CD4-positive, CD25-positive, alpha-beta regulatory T cell (primary cell): ENCODE measurements around the gene ATF4. TPM values are rescaled to one million over a fixed set of nuclear protein-coding genes. Genes with fewer than 3 reads are reported as not detected.

Source experiments
- ATAC-seq, 2 donors: fragments of 150-1000 bp; cut with Tn5 transposase; one replicate each; pipeline ENCODE4 v1.10.0; 2021; ENCODE audit warnings: low read depth in 2 of 2, moderate number of reproducible peaks in 2 of 2, moderate library complexity in 1 of 2
- DNase-seq, 3 donors: peaks; one replicate each; pipeline versions ENCODE4 v3.0.0 to v3.0.0-alpha.2; 2012 to 2022; ENCODE audit warnings: mixed read lengths in 1 of 3
- H3K27ac ChIP-seq: one replicate; pipeline ENCODE4 v1.7.0; 2013; ENCODE audit warnings: mild to moderate bottlenecking, low read length; ENCODE audit not compliant: insufficient read depth, poor library complexity, severe bottlenecking
- H3K27me3 ChIP-seq: one replicate; pipeline ENCODE4 v1.7.0; 2013; ENCODE audit warnings: low read length; ENCODE audit not compliant: control insufficient read depth, insufficient read depth
- H3K36me3 ChIP-seq: one replicate; pipeline ENCODE4 v1.7.0; 2013; ENCODE audit warnings: mild to moderate bottlenecking, low read length, moderate library complexity; ENCODE audit not compliant: control insufficient read depth, insufficient read depth
- H3K4me1 ChIP-seq: 2 replicates; pipeline ENCODE4 v1.7.0; 2013; ENCODE audit warnings: mild to moderate bottlenecking, low read length; ENCODE audit not compliant: insufficient read depth, control insufficient read depth, poor library complexity, severe bottlenecking
- H3K4me3 ChIP-seq: one replicate; pipeline ENCODE4 v1.7.0; 2013; ENCODE audit warnings: low read depth, mild to moderate bottlenecking, low read length, moderate library complexity
- H3K9me3 ChIP-seq, 2 experiments: 1 replicate in 1 of 2; 2 replicates in 1 of 2; pipeline ENCODE4 v1.7.0; 2013; ENCODE audit warnings: low read length in 2 of 2, mild to moderate bottlenecking in 1 of 2, moderate library complexity in 1 of 2; ENCODE audit not compliant: control insufficient read depth in 2 of 2
- H3K27ac Mint-ChIP-seq, 3 donors: one replicate each; pipeline ENCODE4 v1.8.0; 2020 to 2022; ENCODE audit warnings: mild to moderate bottlenecking in 3 of 3, mixed read lengths in 3 of 3, moderate library complexity in 2 of 3
- H3K27me3 Mint-ChIP-seq: one replicate; pipeline ENCODE4 v1.8.0; 2022; ENCODE audit warnings: mild to moderate bottlenecking, mixed read lengths
- H3K36me3 Mint-ChIP-seq: one replicate; pipeline ENCODE4 v1.8.0; 2020; ENCODE audit warnings: mixed read lengths
- H3K4me1 Mint-ChIP-seq, 4 donors: one replicate each; pipeline ENCODE4 v1.8.0; 2020 to 2022; ENCODE audit warnings: mixed read lengths in 4 of 4, mild to moderate bottlenecking in 1 of 4
- H3K4me3 Mint-ChIP-seq, 4 donors: one replicate each; pipeline ENCODE4 v1.8.0; 2020 to 2022; ENCODE audit warnings: mild to moderate bottlenecking in 4 of 4, mixed read lengths in 4 of 4, moderate library complexity in 3 of 4
- H3K9me3 Mint-ChIP-seq, 7 donors: one replicate each; pipeline ENCODE4 v1.8.0; 2020 to 2022; ENCODE audit warnings: mixed read lengths in 7 of 7, mild to moderate bottlenecking in 3 of 7, moderate library complexity in 2 of 7
- polyA plus RNA-seq, 4 donors: library from polyadenylated mRNA; unstranded; fragments of 300-500 nt; fragmentation: Illumina TruSeq; gene quantifications; one replicate each; pipeline ENCODE4 v1.2.3, GENCODE V29; 2021
- total RNA-seq: library from RNA; stranded (reverse); gene quantifications from one replicate; pipeline ENCODE4 v1.2.3, GENCODE V29; 2022

The ATF4 gene
- total and polyA plus RNA-seq, 5 donors from 2014 or later = 58.2 to 246 (median 70.5) TPM

- Mint-ChIP-seq H3K4me3 (peak overlapping the region in 2 of 4 donors; percentile 68 to 78), H3K36me3 (no peaks in the 10 kb centered on the region), H3K9me3 (peaks cover 0 to 3% (median 0%) of the 10 kb centered on the region in 7 donors), H3K4me1 (peaks cover 0 to 29% (median 8%) of the 10 kb centered on the region in 4 donors), H3K27me3 (peaks cover 4% of the 10 kb centered on the region), H3K27ac (peak overlapping the region; percentile 84 to 98 (median 84))
- no peaks in the 10 kb centered on the region for H3K36me3 ChIP-seq
- H3K4me1 ChIP-seq = peaks cover 13% of the 10 kb centered on the region
- peak; percentile 79 to 86 for ATAC-seq
- peak overlapping the region; percentile 48 for H3K4me3 ChIP-seq
- no peaks in the 10 kb centered on the region for H3K9me3 ChIP-seq
- H3K27me3 ChIP-seq = no peaks in the 10 kb centered on the region
- H3K27ac ChIP-seq = no peak overlapping the region
- peak in 2 of 3 donors; percentile 49 to 73 for DNase-seq
These were observed 47.0 kb downstream of the ATF4 start for GRCh38 chr22:39567135-39567946.

GRCh38 chr22:39568278-39568981 lies 48.1 kb downstream of the ATF4 start:
- peak overlapping the region in 2 of 3 donors; percentile 84 for H3K27ac Mint-ChIP-seq

GRCh38 chr22:39569066-39569465 lies 48.7 kb downstream of the ATF4 start:
- H3K4me1 Mint-ChIP-seq = peaks cover 0 to 29% (median 8%) of the 10 kb centered on the region in 4 donors
- no peak for ATAC-seq
- no peak overlapping the region for H3K27ac ChIP-seq
- peaks cover 0 to 3% (median 0%) of the 10 kb centered on the region in 7 donors for H3K9me3 Mint-ChIP-seq
- H3K36me3 Mint-ChIP-seq = no peaks in the 10 kb centered on the region
- peaks cover 4% of the 10 kb centered on the region for H3K27me3 Mint-ChIP-seq
- DNase-seq = no peak
- no peaks in the 10 kb centered on the region for H3K36me3 ChIP-seq
- no peak overlapping the region for H3K4me3 ChIP-seq
- H3K27ac Mint-ChIP-seq = no peak overlapping the region
- no peaks in the 10 kb centered on the region for H3K27me3 ChIP-seq
- no peak overlapping the region for H3K4me3 Mint-ChIP-seq
- no peaks in the 10 kb centered on the region for H3K9me3 ChIP-seq
- H3K4me1 ChIP-seq = peaks cover 13% of the 10 kb centered on the region

More at GRCh38 chr22:39568278-39568981, 48.1 kb downstream of the ATF4 start:
- H3K27me3 Mint-ChIP-seq = peaks cover 4% of the 10 kb centered on the region
- ATAC-seq (no peak), DNase-seq (no peak)
- Histone ChIP-seq H3K36me3 (no peaks in the 10 kb centered on the region), H3K27me3 (no peaks in the 10 kb centered on the region), H3K4me1 (peaks cover 13% of the 10 kb centered on the region), H3K4me3 (no peak overlapping the region), H3K27ac (no peak overlapping the region), H3K9me3 (no peaks in the 10 kb centered on the region)
- H3K36me3 Mint-ChIP-seq = no peaks in the 10 kb centered on the region
- H3K4me3 Mint-ChIP-seq = no peak overlapping the region
- peaks cover 0 to 3% (median 0%) of the 10 kb centered on the region in 7 donors for H3K9me3 Mint-ChIP-seq
- peaks cover 0 to 29% (median 8%) of the 10 kb centered on the region in 4 donors for H3K4me1 Mint-ChIP-seq

DNA sequence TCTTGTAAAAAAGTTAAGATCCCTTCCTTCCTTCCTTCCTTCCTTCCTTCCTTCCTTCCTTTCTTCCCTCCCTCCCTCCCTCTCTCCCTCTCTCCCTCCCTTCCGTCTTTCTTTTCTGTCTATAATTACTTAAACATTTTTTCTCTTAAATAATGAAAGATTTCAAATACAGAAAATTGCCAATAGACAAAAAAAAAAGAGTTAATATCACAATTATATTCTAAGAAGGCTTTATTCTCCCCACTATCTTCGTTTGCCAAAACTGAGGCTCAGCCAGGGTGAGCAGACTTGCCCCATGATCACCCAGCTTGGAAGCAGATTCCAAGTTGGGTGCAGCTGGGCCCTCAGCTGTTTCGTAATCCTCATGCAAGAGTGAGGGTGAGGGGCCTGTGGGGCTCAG lies 49.9 kb downstream of the ATF4 start:
- no peak overlapping the region for H3K4me3 Mint-ChIP-seq
- H3K27ac Mint-ChIP-seq = no peak overlapping the region
- no peak for ATAC-seq
- no peak for DNase-seq
- peaks cover 4% of the 10 kb centered on the region for H3K27me3 Mint-ChIP-seq
- H3K9me3 Mint-ChIP-seq = peaks cover 0 to 3% (median 0%) of the 10 kb centered on the region in 7 donors
- H3K4me3 ChIP-seq = no peak overlapping the region
- no peak overlapping the region for H3K27ac ChIP-seq
- peaks cover 13% of the 10 kb centered on the region for H3K4me1 ChIP-seq
- no peaks in the 10 kb centered on the region for H3K9me3 ChIP-seq
- H3K36me3 ChIP-seq = no peaks in the 10 kb centered on the region
- H3K36me3 Mint-ChIP-seq = no peaks in the 10 kb centered on the region
- no peaks in the 10 kb centered on the region for H3K27me3 ChIP-seq
- peaks cover 0 to 29% (median 8%) of the 10 kb centered on the region in 4 donors for H3K4me1 Mint-ChIP-seq

DNA sequence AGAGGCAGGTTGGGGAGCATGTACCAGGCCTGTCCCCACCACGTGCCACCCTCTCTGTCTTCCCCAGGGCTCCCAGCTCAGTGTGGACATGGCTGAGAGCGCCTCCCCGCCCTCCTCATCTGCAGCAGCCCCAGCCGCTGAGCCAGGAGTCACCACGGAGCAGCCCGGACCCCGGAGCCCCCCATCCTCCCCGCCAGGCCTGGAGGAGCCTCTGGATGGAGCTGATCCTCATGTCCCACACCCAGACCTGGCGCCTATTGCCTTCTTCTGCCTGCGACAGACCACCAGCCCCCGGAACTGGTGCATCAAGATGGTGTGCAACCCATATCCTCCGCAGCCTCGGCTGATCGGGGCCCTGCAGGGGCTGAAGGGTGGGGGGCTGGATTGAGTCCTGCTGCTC lies 50.3 kb downstream of the ATF4 start, which contains the start of gene CACNA1I:
TSS of gene CACNA1I (plus strand) at position 89 of the 400 bp plus-strand sequence. CDS start at position 89, 0 bp downstream.
- DNase-seq = no peak
- Mint-ChIP-seq H3K27me3 (peaks cover 4% of the 10 kb centered on the region), H3K36me3 (no peaks in the 10 kb centered on the region), H3K4me1 (peaks cover 0 to 25% (median 8%) of the 10 kb centered on the region in 4 donors), H3K4me3 (no peak within 1 kb of the TSS), H3K27ac (peak within 1 kb of the TSS in 1 of 3 donors; percentile 55), H3K9me3 (peaks cover 0 to 3% (median 0%) of the 10 kb centered on the region in 7 donors)
- no peaks in the 10 kb centered on the region for H3K27me3 ChIP-seq
- H3K27ac ChIP-seq = no peak within 1 kb of the TSS
- no peaks in the 10 kb centered on the region for H3K36me3 ChIP-seq
- no peaks in the 10 kb centered on the region for H3K9me3 ChIP-seq
- no peak within 1 kb of the TSS for H3K4me3 ChIP-seq
- no peak for ATAC-seq
- H3K4me1 ChIP-seq = peaks cover 13% of the 10 kb centered on the region

DNA sequence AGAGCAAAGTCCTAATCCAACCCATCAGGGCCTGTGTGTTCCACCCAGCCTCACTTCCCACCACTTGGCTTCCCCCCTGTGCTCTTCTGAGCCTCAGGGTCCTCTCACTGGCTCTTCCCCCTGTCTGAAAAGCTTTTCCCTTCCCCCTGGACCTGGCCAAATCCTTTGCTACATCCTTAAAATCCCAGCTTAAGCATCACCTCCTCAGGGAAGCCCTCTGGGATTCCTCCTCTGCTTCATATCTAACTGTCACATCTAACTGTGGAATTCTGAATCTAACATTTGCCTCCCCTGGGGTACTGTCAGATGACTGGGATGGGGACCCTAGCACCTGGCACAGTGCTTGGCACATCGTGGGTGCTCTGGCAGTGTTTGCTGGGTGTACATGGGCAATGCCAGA lies 51.2 kb downstream of the ATF4 start:
- DNase-seq (no peak), ATAC-seq (no peak)
- H3K9me3 Mint-ChIP-seq = peaks cover 0 to 3% (median 0%) of the 10 kb centered on the region in 7 donors
- H3K27ac Mint-ChIP-seq = peak overlapping the region in 1 of 3 donors; percentile 40
- no peaks in the 10 kb centered on the region for H3K36me3 Mint-ChIP-seq
- Histone ChIP-seq H3K36me3 (no peaks in the 10 kb centered on the region), H3K9me3 (no peaks in the 10 kb centered on the region), H3K27me3 (no peaks in the 10 kb centered on the region), H3K4me1 (peaks cover 13% of the 10 kb centered on the region), H3K27ac (no peak overlapping the region), H3K4me3 (no peak overlapping the region)
- H3K27me3 Mint-ChIP-seq = peaks cover 4% of the 10 kb centered on the region
- peaks cover 0 to 23% (median 7%) of the 10 kb centered on the region in 4 donors for H3K4me1 Mint-ChIP-seq
- no peak overlapping the region for H3K4me3 Mint-ChIP-seq
